Measurements from ENCODE around the gene PLEKHN1. TPM values are rescaled to one million over a fixed set of nuclear protein-coding genes. Genes with fewer than 3 reads are reported as not detected.

The PLEKHN1 gene
- total RNA-seq, 1 donor from 2014 or later: 13.2 TPM

GRCh38 chr1:923991-924655, 42.2 kb upstream of the PLEKHN1 start:
- peaks cover 80% of the 10 kb centered on the region for H3K27me3 ChIP-seq (ENCODE audit: control insufficient read depth, insufficient read depth, low read length)

GRCh38 chr1:924656-925560, 41.4 kb upstream of the PLEKHN1 start:
- Histone ChIP-seq H3K4me3 (ENCODE audit: low read depth, low read length) (peak overlapping the region; percentile 41), H3K27me3 (ENCODE audit: control insufficient read depth, insufficient read depth, low read length) (peaks cover 80% of the 10 kb centered on the region), H3K36me3 (ENCODE audit: control insufficient read depth, insufficient read depth, low read length) (no peaks in the 10 kb centered on the region)
- no peak for TF ChIP-seq CTCF (IDR thresholded peaks at IDR 0.05; ENCODE audit: insufficient read depth, low read length, poor library complexity, severe bottlenecking)
- no peak for DNase-seq (ENCODE audit: low read depth)

More at GRCh38 chr1:923991-924655, 42.2 kb upstream of the PLEKHN1 start:
- no peaks in the 10 kb centered on the region for H3K36me3 ChIP-seq (ENCODE audit: control insufficient read depth, insufficient read depth, low read length)
- DNase-seq (ENCODE audit: low read depth): no peak
- peak overlapping the region; percentile 41 for H3K4me3 ChIP-seq (ENCODE audit: low read depth, low read length)
- TF ChIP-seq CTCF (IDR thresholded peaks at IDR 0.05; ENCODE audit: insufficient read depth, low read length, poor library complexity, severe bottlenecking): no peak

GRCh38 chr1:925561-926421, 40.5 kb upstream of the PLEKHN1 start:
- peak; percentile 4 for TF ChIP-seq CTCF (IDR thresholded peaks at IDR 0.05; ENCODE audit: insufficient read depth, low read length, poor library complexity, severe bottlenecking)
- no peak for DNase-seq (ENCODE audit: low read depth)
- H3K36me3 ChIP-seq (ENCODE audit: control insufficient read depth, insufficient read depth, low read length): no peaks in the 10 kb centered on the region
- H3K27me3 ChIP-seq (ENCODE audit: control insufficient read depth, insufficient read depth, low read length): peaks cover 80% of the 10 kb centered on the region
- H3K4me3 ChIP-seq (ENCODE audit: low read depth, low read length): peak overlapping the region; percentile 41

GRCh38 chr1:927234-927633, 39.0 kb upstream of the PLEKHN1 start:
- TF ChIP-seq CTCF (IDR thresholded peaks at IDR 0.05; ENCODE audit: insufficient read depth, low read length, poor library complexity, severe bottlenecking): no peak
- Histone ChIP-seq H3K27me3 (ENCODE audit: control insufficient read depth, insufficient read depth, low read length) (peaks cover 84% of the 10 kb centered on the region), H3K36me3 (ENCODE audit: control insufficient read depth, insufficient read depth, low read length) (no peaks in the 10 kb centered on the region), H3K4me3 (ENCODE audit: low read depth, low read length) (no peak overlapping the region)
- DNase-seq (ENCODE audit: low read depth): no peak

- TF ChIP-seq CTCF (IDR thresholded peaks at IDR 0.05; ENCODE audit: insufficient read depth, low read length, poor library complexity, severe bottlenecking): no peak
- no peak overlapping the region for H3K4me3 ChIP-seq (ENCODE audit: low read depth, low read length)
- H3K27me3 ChIP-seq (ENCODE audit: control insufficient read depth, insufficient read depth, low read length): peaks cover 84% of the 10 kb centered on the region
- H3K36me3 ChIP-seq (ENCODE audit: control insufficient read depth, insufficient read depth, low read length): no peaks in the 10 kb centered on the region
- no peak for DNase-seq (ENCODE audit: low read depth)
These were observed 38.5 kb upstream of the PLEKHN1 start for GRCh38 chr1:927748-928147.

Measured in kidney epithelial cell (primary cell).